NB4 (cell line): ENCODE results near the gene ITGA1.

Source experiments
- DNase-seq: peaks from one replicate; pipeline ENCODE4 v3.0.0; 2010; ENCODE audit warnings: low read depth
- H3K4me3 ChIP-seq: one replicate; pipeline ENCODE4 v1.5.1; 2011; ENCODE audit warnings: mild to moderate bottlenecking, low read depth, low read length, moderate library complexity
- CTCF ChIP-seq: IDR thresholded peaks from one replicate; pipeline ENCODE4 v1.5.1; 2012; ENCODE audit warnings: low read depth, low read length
- MYC ChIP-seq: IDR thresholded peaks from 2 replicates; pipeline ENCODE4 v1.6.1; 2011; ENCODE audit warnings: low read depth, low read length
- POLR2A ChIP-seq: IDR thresholded peaks from 2 replicates; pipeline ENCODE4 v1.6.1; 2011; ENCODE audit warnings: mild to moderate bottlenecking; ENCODE audit not compliant: insufficient read length; ENCODE audit errors: extremely low read depth
- TF ChIP-seq, protein P1 (sequence below): IDR thresholded peaks from 2 replicates; pipeline ENCODE4 v1.6.1; 2011; ENCODE audit warnings: low read depth, low read length

The ITGA1 gene

DNA sequence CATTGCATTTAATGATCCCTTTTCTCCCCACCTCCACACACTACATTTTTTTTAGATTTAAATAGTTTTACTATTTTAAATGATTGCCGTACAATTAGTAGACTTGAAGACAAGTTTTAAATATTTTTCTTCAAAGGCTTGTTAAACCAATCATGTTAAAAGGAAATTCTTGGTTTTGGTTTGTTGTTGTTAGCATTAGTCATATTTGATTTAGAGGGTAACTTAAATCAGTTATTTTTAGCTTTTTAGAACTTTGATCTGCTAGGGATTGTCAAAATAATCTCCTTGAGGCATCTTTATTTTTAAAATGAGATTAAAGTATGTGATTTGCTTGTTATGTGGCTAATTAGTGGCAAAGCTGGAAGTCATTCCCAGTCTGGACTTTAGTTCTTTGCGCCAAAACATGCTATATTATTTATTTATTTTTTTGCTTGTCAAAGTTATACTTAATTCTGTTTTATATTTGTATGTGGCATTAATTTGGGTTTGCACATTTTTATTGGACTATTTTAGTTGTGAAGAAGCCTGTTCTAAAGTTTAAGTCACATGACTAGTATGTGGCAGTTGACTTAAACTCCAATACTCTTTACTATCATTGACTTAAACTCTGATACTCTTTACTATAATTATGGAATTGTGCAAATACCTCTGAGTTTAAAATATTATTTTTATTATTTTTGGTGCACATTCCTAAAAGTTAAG is 14.7 kb downstream of the ITGA1 start:
- TF ChIP-seq CTCF (no peak), MYC (no peak), POLR2A (no peak)
- TF ChIP-seq, protein P1, sequence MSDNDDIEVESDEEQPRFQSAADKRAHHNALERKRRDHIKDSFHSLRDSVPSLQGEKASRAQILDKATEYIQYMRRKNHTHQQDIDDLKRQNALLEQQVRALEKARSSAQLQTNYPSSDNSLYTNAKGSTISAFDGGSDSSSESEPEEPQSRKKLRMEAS = no peak
- DNase-seq = no peak
- peak overlapping the region; percentile 86 for H3K4me3 ChIP-seq

- no peak for TF ChIP-seq POLR2A
- TF ChIP-seq, protein P1 = no peak
- no peak for TF ChIP-seq CTCF
- no peak for TF ChIP-seq MYC
- no peak for DNase-seq
- H3K4me3 ChIP-seq = peak overlapping the region; percentile 86
These were observed 15.2 kb downstream of the ITGA1 start for GRCh38 chr5:52802974-52803336.

- DNase-seq = no peak
- H3K4me3 ChIP-seq = no peak overlapping the region
- TF ChIP-seq CTCF (no peak), POLR2A (no peak), MYC (no peak)
- TF ChIP-seq, protein P1 = no peak
These were observed 16.7 kb downstream of the ITGA1 start for GRCh38 chr5:52804387-52804791.

- peak; percentile 33 for DNase-seq
- no peak overlapping the region for H3K4me3 ChIP-seq
- no peak for TF ChIP-seq POLR2A
- TF ChIP-seq CTCF = no peak
- TF ChIP-seq, protein P1 = no peak
- no peak for TF ChIP-seq MYC
These were observed 17.3 kb downstream of the ITGA1 start for GRCh38 chr5:52804981-52805380.

DNA sequence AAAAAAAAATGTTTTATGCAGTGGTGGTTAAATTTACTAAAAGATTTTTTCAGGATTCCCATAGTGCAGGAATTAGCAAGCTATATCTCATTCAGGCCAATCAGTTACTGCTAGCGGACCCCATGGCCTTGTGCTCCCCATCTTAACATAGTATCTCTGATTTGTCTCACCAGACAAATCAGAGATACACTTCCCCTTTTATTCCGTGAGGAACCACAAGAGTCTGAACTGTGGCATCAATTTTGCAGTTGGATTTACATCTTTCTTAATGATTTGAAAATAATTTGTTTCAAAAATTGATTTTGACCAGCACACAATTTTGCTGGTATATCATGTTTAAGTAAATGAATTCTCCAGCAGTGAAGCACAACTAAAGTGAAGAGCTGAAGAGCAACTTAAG is 17.9 kb downstream of the ITGA1 start:
- TF ChIP-seq POLR2A = no peak
- no peak for DNase-seq
- H3K4me3 ChIP-seq = no peak overlapping the region

- no peak overlapping the region for H3K4me3 ChIP-seq
- no peak for DNase-seq
- TF ChIP-seq MYC = no peak
- no peak for TF ChIP-seq POLR2A
- TF ChIP-seq CTCF = no peak
- TF ChIP-seq, protein P1 = no peak
These were observed 19.3 kb downstream of the ITGA1 start for GRCh38 chr5:52807037-52807436.
